Measurements from ENCODE around the gene CELF1. TPM values are rescaled to one million over a fixed set of nuclear protein-coding genes. Genes with fewer than 3 reads are reported as not detected.

CELF1 gene
- total and polyA plus RNA-seq, 2 donors (not counting 1 experiment from before 2014, with no cell fraction given), result 81.1 to 100 TPM

GRCh38 chr11:47589977-47590861, 37.3 kb upstream of the CELF1 start:
- H3K4me2 ChIP-seq (ENCODE audit: extremely low read depth, insufficient read depth, low read length), result no peak overlapping the region
- H2AFZ ChIP-seq (ENCODE audit: low read length), result peak overlapping the region; percentile 15
- no peak overlapping the region for H3K4me3 ChIP-seq (replicated peaks in 1 of 4; ENCODE audit: control extremely low read depth in 1 of 4, insufficient read depth in 1 of 4, low read depth in 3 of 4, low read length in 4 of 4)

DNA sequence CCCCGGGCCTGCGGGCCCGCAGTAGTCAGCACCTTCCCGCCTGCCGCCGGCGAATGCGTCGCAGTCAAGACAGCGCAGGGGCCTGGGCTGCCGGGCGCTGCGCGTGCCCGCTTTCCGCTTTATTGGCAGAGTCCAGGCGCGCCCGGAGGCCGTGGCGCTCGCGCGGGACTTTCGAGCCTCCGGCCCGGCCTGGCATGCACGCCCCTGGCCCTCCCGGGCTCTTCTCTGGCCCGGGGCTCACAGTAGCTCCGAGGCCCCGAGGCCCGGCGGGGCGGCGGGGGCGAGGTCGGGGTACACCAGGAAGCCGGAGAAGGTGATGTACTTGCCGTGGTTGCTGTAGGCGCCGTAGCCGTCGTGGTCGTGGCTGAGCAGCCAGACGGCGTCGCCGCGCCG, 36.6 kb upstream of the CELF1 start:
- Histone ChIP-seq H4K20me1 (ENCODE audit: control insufficient read depth, extremely low read depth, insufficient read depth, low read length) (no peaks in the 10 kb centered on the region), H3K4me2 (ENCODE audit: extremely low read depth, insufficient read depth, low read length) (no peak overlapping the region), H3K27me3 (ENCODE audit: control insufficient read depth, insufficient read depth, low read length) (peaks cover 34% of the 10 kb centered on the region), H3K4me3 (replicated peaks in 1 of 4; ENCODE audit: control extremely low read depth in 1 of 4, insufficient read depth in 1 of 4, low read depth in 3 of 4, low read length in 4 of 4) (no peak overlapping the region), H3K4me1 (ENCODE audit: control insufficient read depth, extremely low read depth, insufficient read depth, low read length) (no peaks in the 10 kb centered on the region), H3K79me2 (ENCODE audit: control insufficient read depth, insufficient read depth, low read length) (no peaks in the 10 kb centered on the region), H3K9me3 (ENCODE audit: control insufficient read depth, insufficient read depth, low read depth, low read length) (no peaks in the 10 kb centered on the region), H3K27ac (ENCODE audit: insufficient read depth, low read length) (no peak overlapping the region), H2AFZ (ENCODE audit: low read length) (no peak overlapping the region), H3K36me3 (ENCODE audit: control insufficient read depth, insufficient read depth, low read length) (no peaks in the 10 kb centered on the region), H3K9ac (ENCODE audit: insufficient read depth, low read length) (no peak overlapping the region)
- no peak for DNase-seq (ENCODE audit: low read depth in 2 of 2)
- TF ChIP-seq EZH2 (IDR thresholded peaks at IDR 0.05; ENCODE audit: low read length, missing control alignments) (no peak), CTCF (conservative IDR thresholded peaks at IDR 0.05 in 1 of 2, IDR thresholded peaks at IDR 0.05 in 1 of 2; ENCODE audit: low read depth in 1 of 2, low read length in 2 of 2) (no peak)

More at GRCh38 chr11:47589977-47590861, 37.3 kb upstream of the CELF1 start:
- no peaks in the 10 kb centered on the region for H3K36me3 ChIP-seq (ENCODE audit: control insufficient read depth, insufficient read depth, low read length)
- no peak overlapping the region for H3K27ac ChIP-seq (ENCODE audit: insufficient read depth, low read length)
- TF ChIP-seq EZH2 (IDR thresholded peaks at IDR 0.05; ENCODE audit: low read length, missing control alignments), result no peak
- no peak for TF ChIP-seq CTCF (conservative IDR thresholded peaks at IDR 0.05 in 1 of 2, IDR thresholded peaks at IDR 0.05 in 1 of 2; ENCODE audit: low read depth in 1 of 2, low read length in 2 of 2)
- no peaks in the 10 kb centered on the region for H3K9me3 ChIP-seq (ENCODE audit: control insufficient read depth, insufficient read depth, low read depth, low read length)
- no peaks in the 10 kb centered on the region for H4K20me1 ChIP-seq (ENCODE audit: control insufficient read depth, extremely low read depth, insufficient read depth, low read length)
- DNase-seq (ENCODE audit: low read depth in 2 of 2), result peak in 1 of 2 donors; percentile 25
- peaks cover 40% of the 10 kb centered on the region for H3K27me3 ChIP-seq (ENCODE audit: control insufficient read depth, insufficient read depth, low read length)
- H3K4me1 ChIP-seq (ENCODE audit: control insufficient read depth, extremely low read depth, insufficient read depth, low read length), result no peaks in the 10 kb centered on the region
- no peaks in the 10 kb centered on the region for H3K79me2 ChIP-seq (ENCODE audit: control insufficient read depth, insufficient read depth, low read length)
- no peak overlapping the region for H3K9ac ChIP-seq (ENCODE audit: insufficient read depth, low read length)

DNA sequence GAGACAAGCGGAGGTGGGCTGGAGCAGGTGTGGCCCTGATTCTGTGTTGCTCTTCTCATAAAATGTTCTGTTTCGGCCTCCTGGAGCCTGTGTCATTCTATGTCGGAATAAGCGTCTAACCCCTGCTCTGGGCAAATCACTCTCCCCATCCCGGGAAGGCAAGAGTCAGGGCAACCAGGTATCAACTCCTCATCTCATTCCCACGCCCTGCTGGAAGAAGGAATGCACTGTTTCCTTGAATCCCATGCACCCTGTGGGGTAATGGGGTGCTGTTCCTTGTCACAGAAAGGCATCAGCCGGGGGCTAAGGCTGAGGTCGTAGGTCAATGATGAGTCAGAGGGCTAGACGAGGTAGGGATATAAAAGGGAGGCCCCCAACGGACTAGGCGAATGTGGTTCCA, 36.2 kb upstream of the CELF1 start:
- H3K9me3 ChIP-seq (ENCODE audit: control insufficient read depth, insufficient read depth, low read depth, low read length), result no peaks in the 10 kb centered on the region
- H3K4me3 ChIP-seq (replicated peaks in 1 of 4; ENCODE audit: control extremely low read depth in 1 of 4, insufficient read depth in 1 of 4, low read depth in 3 of 4, low read length in 4 of 4), result no peak overlapping the region
- H3K36me3 ChIP-seq (ENCODE audit: control insufficient read depth, insufficient read depth, low read length), result peaks cover 2% of the 10 kb centered on the region
- TF ChIP-seq CTCF (conservative IDR thresholded peaks at IDR 0.05 in 1 of 2, IDR thresholded peaks at IDR 0.05 in 1 of 2; ENCODE audit: low read depth in 1 of 2, low read length in 2 of 2), result no peak
- TF ChIP-seq EZH2 (IDR thresholded peaks at IDR 0.05; ENCODE audit: low read length, missing control alignments), result no peak
- H3K4me2 ChIP-seq (ENCODE audit: extremely low read depth, insufficient read depth, low read length), result no peak overlapping the region
- H4K20me1 ChIP-seq (ENCODE audit: control insufficient read depth, extremely low read depth, insufficient read depth, low read length), result no peaks in the 10 kb centered on the region
- H3K79me2 ChIP-seq (ENCODE audit: control insufficient read depth, insufficient read depth, low read length), result no peaks in the 10 kb centered on the region
- no peaks in the 10 kb centered on the region for H3K4me1 ChIP-seq (ENCODE audit: control insufficient read depth, extremely low read depth, insufficient read depth, low read length)
- DNase-seq (ENCODE audit: low read depth in 2 of 2), result no peak
- H3K27ac ChIP-seq (ENCODE audit: insufficient read depth, low read length), result no peak overlapping the region
- no peak overlapping the region for H2AFZ ChIP-seq (ENCODE audit: low read length)
- H3K9ac ChIP-seq (ENCODE audit: insufficient read depth, low read length), result no peak overlapping the region
- H3K27me3 ChIP-seq (ENCODE audit: control insufficient read depth, insufficient read depth, low read length), result peaks cover 29% of the 10 kb centered on the region

Measured in fibroblast of lung (primary cell).